H1 (cell line): ENCODE data around the gene ELP4. TPM values are rescaled to one million over a fixed set of nuclear protein-coding genes. Genes with fewer than 3 reads are reported as not detected.

Experiments
- EP300 ChIP-seq, 2 experiments: IDR thresholded peaks; 1 replicate in 1 of 2; 2 replicates in 1 of 2; pipeline ENCODE4 v1.6.1; 2011 to 2012; ENCODE audit warnings: low read depth in 2 of 2, low read length in 2 of 2, mild to moderate bottlenecking in 2 of 2, borderline replicate concordance in 1 of 2, inconsistent platforms in 1 of 2, moderate library complexity in 1 of 2
- HDAC2 ChIP-seq, 2 experiments: fragments of 300-600 bp in 1 of 2; sonication (generic) in 1 of 2; IDR thresholded peaks; 2 replicates each; pipeline ENCODE4 v1.6.1; 2011 to 2012; ENCODE audit warnings: low read depth in 2 of 2, low read length in 2 of 2, mild to moderate bottlenecking in 2 of 2, moderate library complexity in 2 of 2, borderline replicate concordance in 1 of 2, inconsistent platforms in 1 of 2
- JUN ChIP-seq: IDR thresholded peaks from 2 replicates; pipeline ENCODE4 v1.6.1; 2011; ENCODE audit warnings: low read depth, mild to moderate bottlenecking, improper control_type of control experiment, low read length
- KDM1A ChIP-seq: fragments of 200-600, 300-600 bp; sonication (generic); IDR thresholded peaks from 2 replicates; pipeline ENCODE4 v1.7.1; 2016; ENCODE audit warnings: mild to moderate bottlenecking, low read length, borderline replicate concordance
- SIX5 ChIP-seq: IDR thresholded peaks from 2 replicates; pipeline ENCODE4 v1.6.1; 2011; ENCODE audit warnings: mild to moderate bottlenecking, low read depth, low read length
- TCF12 ChIP-seq: IDR thresholded peaks from 2 replicates; pipeline ENCODE4 v1.6.1; 2011; ENCODE audit warnings: low read depth, mild to moderate bottlenecking, low read length
- YY1 ChIP-seq: IDR thresholded peaks from 2 replicates; pipeline ENCODE4 v1.6.1; 2011; ENCODE audit warnings: low read depth, mild to moderate bottlenecking, low read length
- polyA plus RNA-seq, 7 experiments: library from polyadenylated mRNA; depleted of rRNA in 3 of 7; stranded (reverse) in 5 of 7; unstranded in 2 of 7; fragments of >200 nt in 5 of 7; fragments of 200-250 nt in 2 of 7; gene quantifications; 1 replicate in 5 of 7; 2 replicates in 1 of 7; 4 replicates in 1 of 7; pipeline versions ENCODE4 v1.2.1 to v1.2.3, GENCODE V29; 2011 to 2013; ENCODE audit warnings: missing spikeins in 2 of 7, mixed read lengths in 2 of 7
- total RNA-seq: library from RNA; stranded (reverse); fragmentation: NEBNext Ultra II Directional; extraction: Animal tissue kit (Norgen Biotek cat#: 25700); gene quantifications from 2 replicates; pipeline ENCODE4 v1.2.1, GENCODE V29; 2021
- TF ChIP-seq, protein P1 (sequence below), 3 experiments: IDR thresholded peaks; 1 replicate in 2 of 3; 2 replicates in 1 of 3; pipeline versions ENCODE4 v1.5.1 to v1.6.1; 2011; ENCODE audit warnings: low read length in 3 of 3, mild to moderate bottlenecking in 3 of 3, inconsistent platforms in 2 of 3, low read depth in 1 of 3, moderate library complexity in 1 of 3; ENCODE audit not compliant: insufficient read depth in 1 of 3; ENCODE audit errors: control extremely low read depth in 1 of 3
- TF ChIP-seq, protein P2 (sequence below): IDR thresholded peaks from 2 replicates; pipeline ENCODE4 v1.6.1; 2011; ENCODE audit warnings: low read depth, mild to moderate bottlenecking, low read length; ENCODE audit not compliant: insufficient read depth
- TF ChIP-seq, protein P3 (sequence below): IDR thresholded peaks from 2 replicates; pipeline ENCODE4 v1.6.1; 2012; ENCODE audit warnings: low read length, inconsistent platforms

ELP4 gene
- total and polyA plus RNA-seq, 2 of the 8 experiments (the other 6 are each of a cell fraction or from before 2014, with no cell fraction given), result 14.0 to 18.6 TPM

DNA sequence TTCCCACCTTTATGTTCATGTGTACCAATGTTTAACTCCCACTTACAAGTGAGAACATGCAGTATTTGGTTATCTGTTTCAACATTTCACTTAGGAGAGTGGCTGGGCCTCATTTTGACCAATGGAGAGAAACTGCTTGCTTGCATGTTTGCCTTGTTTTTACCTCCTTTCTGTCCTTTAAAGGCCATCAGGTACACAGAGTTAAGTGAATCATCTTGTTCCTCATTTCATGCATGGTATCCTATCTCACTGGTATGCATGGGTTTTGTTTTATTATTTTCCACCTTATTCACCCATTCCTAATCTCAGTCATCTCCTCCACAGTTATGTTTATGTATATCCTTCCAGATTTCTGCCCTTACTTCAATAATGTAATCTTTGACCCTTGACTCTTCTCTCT lies 101.0 kb downstream of the ELP4 start (continued):
- TF ChIP-seq HDAC2 (IDR thresholded peaks at IDR 0.05; ENCODE audit: borderline replicate concordance in 1 of 2, low read depth in 2 of 2, low read length in 2 of 2) (no peak), EP300 (IDR thresholded peaks at IDR 0.05; ENCODE audit: borderline replicate concordance in 1 of 2, low read depth in 2 of 2, low read length in 2 of 2) (no peak), SIX5 (no peak), YY1 (no peak), TCF12 (no peak), KDM1A (no peak), JUN (no peak)
- TF ChIP-seq, protein P1, sequence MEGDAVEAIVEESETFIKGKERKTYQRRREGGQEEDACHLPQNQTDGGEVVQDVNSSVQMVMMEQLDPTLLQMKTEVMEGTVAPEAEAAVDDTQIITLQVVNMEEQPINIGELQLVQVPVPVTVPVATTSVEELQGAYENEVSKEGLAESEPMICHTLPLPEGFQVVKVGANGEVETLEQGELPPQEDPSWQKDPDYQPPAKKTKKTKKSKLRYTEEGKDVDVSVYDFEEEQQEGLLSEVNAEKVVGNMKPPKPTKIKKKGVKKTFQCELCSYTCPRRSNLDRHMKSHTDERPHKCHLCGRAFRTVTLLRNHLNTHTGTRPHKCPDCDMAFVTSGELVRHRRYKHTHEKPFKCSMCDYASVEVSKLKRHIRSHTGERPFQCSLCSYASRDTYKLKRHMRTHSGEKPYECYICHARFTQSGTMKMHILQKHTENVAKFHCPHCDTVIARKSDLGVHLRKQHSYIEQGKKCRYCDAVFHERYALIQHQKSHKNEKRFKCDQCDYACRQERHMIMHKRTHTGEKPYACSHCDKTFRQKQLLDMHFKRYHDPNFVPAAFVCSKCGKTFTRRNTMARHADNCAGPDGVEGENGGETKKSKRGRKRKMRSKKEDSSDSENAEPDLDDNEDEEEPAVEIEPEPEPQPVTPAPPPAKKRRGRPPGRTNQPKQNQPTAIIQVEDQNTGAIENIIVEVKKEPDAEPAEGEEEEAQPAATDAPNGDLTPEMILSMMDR (IDR thresholded peaks at IDR 0.05; ENCODE audit: control extremely low read depth in 1 of 3, insufficient read depth in 1 of 3, low read depth in 1 of 3, low read length in 3 of 3), result no peak
- TF ChIP-seq, protein P2, sequence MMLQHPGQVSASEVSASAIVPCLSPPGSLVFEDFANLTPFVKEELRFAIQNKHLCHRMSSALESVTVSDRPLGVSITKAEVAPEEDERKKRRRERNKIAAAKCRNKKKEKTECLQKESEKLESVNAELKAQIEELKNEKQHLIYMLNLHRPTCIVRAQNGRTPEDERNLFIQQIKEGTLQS, result no peak
- TF ChIP-seq, protein P3, sequence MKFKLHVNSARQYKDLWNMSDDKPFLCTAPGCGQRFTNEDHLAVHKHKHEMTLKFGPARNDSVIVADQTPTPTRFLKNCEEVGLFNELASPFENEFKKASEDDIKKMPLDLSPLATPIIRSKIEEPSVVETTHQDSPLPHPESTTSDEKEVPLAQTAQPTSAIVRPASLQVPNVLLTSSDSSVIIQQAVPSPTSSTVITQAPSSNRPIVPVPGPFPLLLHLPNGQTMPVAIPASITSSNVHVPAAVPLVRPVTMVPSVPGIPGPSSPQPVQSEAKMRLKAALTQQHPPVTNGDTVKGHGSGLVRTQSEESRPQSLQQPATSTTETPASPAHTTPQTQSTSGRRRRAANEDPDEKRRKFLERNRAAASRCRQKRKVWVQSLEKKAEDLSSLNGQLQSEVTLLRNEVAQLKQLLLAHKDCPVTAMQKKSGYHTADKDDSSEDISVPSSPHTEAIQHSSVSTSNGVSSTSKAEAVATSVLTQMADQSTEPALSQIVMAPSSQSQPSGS, result no peak
